Coronary artery (tissue), 2 donors: ENCODE results near the gene TNFRSF1B.

ENCODE experiments used
- DNase-seq: peaks from one replicate; pipeline ENCODE4 v3.0.0-alpha.2; 2017; ENCODE audit warnings: low spot score
- H3K27ac ChIP-seq, 2 donors: fragments of 200-600 bp; sonication (generic); one replicate each; pipeline ENCODE4 v1.5.1; 2016 to 2019
- H3K4me3 ChIP-seq: fragments of 200-600 bp; sonication (generic); 2 replicates; pipeline ENCODE4 v1.5.1; 2016; ENCODE audit warnings: mild to moderate bottlenecking, moderate library complexity
- TF ChIP-seq, protein P1 (sequence below): fragments of 200-600 bp; sonication (generic); IDR thresholded peaks from one replicate; pipeline ENCODE4 v1.5.1; 2019; ENCODE audit warnings: antibody characterized with exemption

The TNFRSF1B gene

GRCh38 chr1:12177156-12177998 is 10.6 kb downstream of the TNFRSF1B start:
- TF ChIP-seq, protein P1, sequence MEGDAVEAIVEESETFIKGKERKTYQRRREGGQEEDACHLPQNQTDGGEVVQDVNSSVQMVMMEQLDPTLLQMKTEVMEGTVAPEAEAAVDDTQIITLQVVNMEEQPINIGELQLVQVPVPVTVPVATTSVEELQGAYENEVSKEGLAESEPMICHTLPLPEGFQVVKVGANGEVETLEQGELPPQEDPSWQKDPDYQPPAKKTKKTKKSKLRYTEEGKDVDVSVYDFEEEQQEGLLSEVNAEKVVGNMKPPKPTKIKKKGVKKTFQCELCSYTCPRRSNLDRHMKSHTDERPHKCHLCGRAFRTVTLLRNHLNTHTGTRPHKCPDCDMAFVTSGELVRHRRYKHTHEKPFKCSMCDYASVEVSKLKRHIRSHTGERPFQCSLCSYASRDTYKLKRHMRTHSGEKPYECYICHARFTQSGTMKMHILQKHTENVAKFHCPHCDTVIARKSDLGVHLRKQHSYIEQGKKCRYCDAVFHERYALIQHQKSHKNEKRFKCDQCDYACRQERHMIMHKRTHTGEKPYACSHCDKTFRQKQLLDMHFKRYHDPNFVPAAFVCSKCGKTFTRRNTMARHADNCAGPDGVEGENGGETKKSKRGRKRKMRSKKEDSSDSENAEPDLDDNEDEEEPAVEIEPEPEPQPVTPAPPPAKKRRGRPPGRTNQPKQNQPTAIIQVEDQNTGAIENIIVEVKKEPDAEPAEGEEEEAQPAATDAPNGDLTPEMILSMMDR, result no peak
- H3K4me3 ChIP-seq, result no peak overlapping the region
- no peak for DNase-seq
- H3K27ac ChIP-seq, result peak overlapping the region in 1 of 2 donors; percentile 80

DNA sequence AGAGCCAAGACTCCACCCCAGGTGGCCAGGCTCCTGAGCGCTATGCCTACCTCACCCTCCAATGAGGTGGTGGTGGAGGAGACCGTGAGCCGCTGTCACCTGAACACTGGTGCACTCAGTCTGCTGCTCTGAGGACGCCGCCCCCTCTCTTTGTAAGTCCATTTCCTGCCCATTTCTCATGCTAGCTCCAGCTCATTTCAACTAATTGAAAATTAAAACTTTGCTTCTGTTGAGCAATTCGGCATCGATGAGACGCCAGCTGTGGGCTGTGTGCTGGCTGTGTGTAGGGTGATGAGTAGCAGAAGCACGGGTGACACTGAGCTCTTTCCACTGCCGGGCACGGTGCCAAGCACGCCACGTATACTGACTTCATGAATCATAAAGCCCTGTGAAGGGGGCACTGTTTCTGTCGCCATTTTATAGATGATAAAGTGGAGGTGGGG is 11.2 kb downstream of the TNFRSF1B start:
- no peak overlapping the region for H3K4me3 ChIP-seq
- TF ChIP-seq, protein P1, result no peak
- H3K27ac ChIP-seq, result peak overlapping the region in 1 of 2 donors; percentile 80
- no peak for DNase-seq

DNA sequence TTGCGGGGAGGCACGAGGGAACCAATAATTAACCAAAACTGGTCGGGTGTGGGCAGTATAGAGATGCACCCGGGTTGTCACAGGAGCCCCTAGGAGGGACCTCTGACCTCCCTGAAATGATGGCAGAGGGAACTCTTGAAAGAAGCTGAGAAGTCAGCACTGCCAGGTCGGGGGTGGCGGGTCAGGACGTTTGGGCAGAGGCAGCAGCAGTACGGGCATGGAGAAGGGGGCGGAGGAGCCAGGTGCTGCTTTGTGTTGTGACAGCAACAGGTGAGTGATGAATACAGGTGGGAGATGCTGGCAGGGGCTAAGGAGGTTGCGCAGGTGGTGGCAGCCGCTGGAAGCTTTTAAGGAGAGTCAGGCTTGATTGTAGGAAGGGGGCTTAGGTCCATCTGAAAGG is 11.7 kb downstream of the TNFRSF1B start:
- peak overlapping the region in 1 of 2 donors; percentile 80 for H3K27ac ChIP-seq
- TF ChIP-seq, protein P1, result no peak
- no peak overlapping the region for H3K4me3 ChIP-seq
- DNase-seq, result no peak

DNA sequence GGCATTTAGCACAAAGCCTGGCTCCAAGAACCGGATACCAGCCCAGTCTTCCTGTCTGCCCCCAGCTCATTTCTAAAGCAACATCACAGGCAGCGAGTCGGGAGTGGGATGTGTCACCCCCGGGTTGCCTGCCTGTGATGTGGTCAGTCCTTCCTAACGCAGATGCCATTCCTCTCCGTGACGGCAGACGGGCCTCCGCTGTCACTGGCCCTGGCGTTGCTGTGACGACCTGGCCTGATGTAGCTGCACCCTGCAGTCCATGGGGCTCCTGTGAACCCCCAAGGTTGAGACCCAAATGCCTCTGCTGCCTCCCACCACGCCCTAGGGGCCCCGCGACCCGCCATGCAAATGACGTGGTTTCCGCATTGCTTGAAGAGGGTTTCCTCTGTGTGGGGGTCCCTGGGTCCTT is 12.3 kb downstream of the TNFRSF1B start:
- DNase-seq, result no peak
- H3K4me3 ChIP-seq, result no peak overlapping the region
- peak overlapping the region; percentile 11 to 80 for H3K27ac ChIP-seq
- TF ChIP-seq, protein P1, result no peak

- TF ChIP-seq, protein P1, result no peak
- no peak for DNase-seq
- H3K4me3 ChIP-seq, result no peak overlapping the region
- peak overlapping the region; percentile 11 to 80 for H3K27ac ChIP-seq
These were observed 12.9 kb downstream of the TNFRSF1B start for GRCh38 chr1:12179676-12180075.

DNA sequence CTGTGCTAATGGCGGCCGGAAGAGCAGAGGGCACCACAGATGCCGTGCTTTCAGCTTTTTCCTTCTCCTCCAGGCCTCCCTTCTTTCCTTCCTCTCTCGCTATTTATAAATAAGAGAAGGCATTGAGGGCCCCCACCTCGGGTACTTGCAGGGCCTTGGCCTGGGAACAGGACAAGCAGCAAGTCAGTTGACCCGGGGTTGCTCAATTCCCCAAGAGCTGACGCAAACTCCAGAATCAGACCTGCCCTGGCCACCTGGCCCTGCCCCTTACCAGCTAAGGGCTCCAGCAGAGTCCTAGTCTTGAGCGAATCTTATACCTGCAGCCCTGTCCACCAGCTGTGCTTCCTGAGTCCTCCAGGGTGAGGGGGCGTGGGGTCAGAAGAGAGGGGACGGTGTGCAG is 13.5 kb downstream of the TNFRSF1B start:
- DNase-seq, result no peak
- Histone ChIP-seq H3K27ac (peak overlapping the region; percentile 36 to 81), H3K4me3 (no peak overlapping the region)
- TF ChIP-seq, protein P1, result no peak

GRCh38 chr1:12180903-12181302 is 14.1 kb downstream of the TNFRSF1B start:
- Histone ChIP-seq H3K4me3 (no peak overlapping the region), H3K27ac (peak overlapping the region; percentile 36 to 81)
- TF ChIP-seq, protein P1, result no peak
- no peak for DNase-seq
